GM11168 (cell line): ENCODE data around the gene OSBP2.

Experiments
- in situ Hi-C: fragments of 300-500 bp; cut with MboI; formaldehyde crosslinking; loops from one replicate; pipeline ENCODE4 v1.12.0; 2022; ENCODE audit warnings: low sequenced_read_pairs; ENCODE audit not compliant: unreplicated experiment

Gene OSBP2

DNA sequence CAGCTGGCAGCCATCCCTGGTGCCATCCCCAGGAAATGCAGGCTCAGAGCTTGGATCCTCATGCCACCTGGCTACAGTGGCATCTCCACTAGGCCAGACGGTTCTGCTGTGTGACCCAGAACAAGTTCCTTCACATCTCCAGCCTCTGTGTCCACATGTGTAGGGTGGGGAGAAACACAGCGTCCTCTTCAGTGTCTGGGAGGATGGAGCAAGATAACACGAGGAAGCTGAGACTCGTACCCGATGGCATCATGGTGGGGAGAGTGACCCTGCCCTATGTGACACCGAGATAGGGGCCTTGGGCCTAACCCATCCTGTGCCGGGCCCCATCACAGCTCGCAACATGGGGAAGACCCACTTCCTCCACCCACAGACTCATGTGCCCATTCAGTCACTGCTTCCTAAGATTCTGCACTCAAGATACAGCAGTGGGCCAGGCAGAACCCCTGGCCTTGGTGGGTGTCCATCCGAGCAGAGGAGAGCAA, 195.4 kb downstream of the OSBP2 start:
- in situ Hi-C loops: no loop called here

DNA sequence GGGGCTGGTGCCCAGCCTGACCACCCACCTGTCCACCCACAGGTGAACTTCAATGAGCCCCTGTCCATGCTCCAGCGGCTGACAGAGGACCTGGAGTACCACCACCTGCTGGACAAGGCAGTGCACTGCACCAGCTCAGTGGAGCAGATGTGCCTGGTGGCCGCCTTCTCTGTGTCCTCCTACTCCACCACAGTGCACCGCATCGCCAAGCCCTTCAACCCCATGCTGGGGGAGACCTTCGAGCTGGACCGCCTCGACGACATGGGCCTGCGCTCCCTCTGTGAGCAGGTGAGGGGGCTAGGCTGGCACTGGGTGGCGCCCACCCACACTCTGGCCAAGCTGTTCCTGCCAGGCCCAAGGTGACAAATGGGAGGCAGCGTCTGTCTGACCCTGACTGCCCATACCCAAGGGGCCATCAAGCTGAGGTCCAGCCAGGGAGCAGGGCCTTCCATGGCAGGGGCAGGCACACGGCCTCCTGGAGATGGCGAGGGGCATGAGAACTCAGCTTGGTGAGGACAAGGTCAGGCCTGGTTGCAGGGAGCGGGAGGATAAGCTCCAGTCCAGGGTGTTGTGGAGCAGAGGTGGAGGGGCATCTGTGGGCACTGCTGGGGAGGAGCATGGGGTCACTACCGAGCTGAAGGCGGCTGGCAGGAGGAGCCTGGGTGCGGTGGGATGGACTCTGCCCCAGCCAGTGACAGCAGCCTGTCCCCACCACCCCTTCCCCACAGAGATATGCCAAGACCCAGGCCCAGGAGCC, 196.2 kb downstream of the OSBP2 start:
- in situ Hi-C loops: no loop called here

DNA sequence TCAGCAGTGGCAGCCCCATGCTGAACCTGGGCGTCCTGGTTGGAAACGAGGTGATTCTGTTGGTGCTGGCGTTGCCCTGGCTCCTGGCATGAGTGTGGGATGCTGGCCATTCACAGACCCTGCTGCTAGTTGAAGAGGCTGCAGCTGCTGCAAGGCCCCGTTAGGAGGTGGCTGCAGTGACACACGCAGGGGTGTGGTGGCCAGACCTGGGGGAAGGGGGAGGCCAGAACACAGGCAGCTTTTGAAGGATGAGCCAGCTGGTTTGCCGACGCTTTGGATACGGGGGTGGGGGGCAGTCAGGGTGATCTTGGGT, 196.7 kb downstream of the OSBP2 start:
- in situ Hi-C loops: no loop called here

DNA sequence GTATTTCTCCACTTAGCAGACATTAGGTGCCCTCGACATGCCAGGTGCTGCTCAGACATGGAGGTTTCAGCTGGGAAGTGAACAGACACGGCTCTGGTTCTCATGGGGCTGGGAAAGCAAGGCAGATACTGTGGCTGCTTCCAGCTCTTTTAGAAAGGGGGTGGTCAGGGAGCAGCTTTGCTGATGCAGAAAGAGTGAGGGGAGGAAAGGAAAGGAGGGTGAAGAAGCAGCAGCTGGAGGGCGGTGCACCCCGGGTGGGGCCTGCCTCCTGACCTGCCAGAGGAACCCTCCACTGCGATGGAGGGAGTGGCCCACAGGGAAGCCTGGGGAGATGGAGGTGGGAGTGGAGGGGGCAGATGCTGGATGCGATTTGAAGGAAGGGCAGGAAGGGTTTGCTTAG, 197.1 kb downstream of the OSBP2 start:
- in situ Hi-C loops: no loop called here

DNA sequence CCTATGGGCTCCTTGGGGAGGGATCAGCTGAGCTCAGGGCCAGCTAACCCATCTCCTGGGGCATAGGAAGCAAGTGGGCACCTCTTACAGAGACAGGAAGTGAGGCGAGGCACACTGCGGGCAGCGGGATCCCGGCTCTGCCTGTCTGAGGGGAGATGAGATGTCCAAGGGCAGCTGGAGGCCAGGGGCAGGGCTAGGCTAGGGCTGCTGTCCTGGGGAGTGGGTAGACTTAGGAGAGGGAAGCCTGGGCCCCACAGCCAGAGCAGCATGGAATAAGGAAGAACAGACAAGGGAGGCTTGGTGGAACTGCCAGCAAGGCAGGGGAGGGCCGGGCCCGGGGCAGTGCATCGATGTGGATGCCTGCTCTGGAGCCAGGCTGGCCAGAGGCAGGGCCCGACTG, 197.6 kb downstream of the OSBP2 start:
- in situ Hi-C loops: no loop called here

DNA sequence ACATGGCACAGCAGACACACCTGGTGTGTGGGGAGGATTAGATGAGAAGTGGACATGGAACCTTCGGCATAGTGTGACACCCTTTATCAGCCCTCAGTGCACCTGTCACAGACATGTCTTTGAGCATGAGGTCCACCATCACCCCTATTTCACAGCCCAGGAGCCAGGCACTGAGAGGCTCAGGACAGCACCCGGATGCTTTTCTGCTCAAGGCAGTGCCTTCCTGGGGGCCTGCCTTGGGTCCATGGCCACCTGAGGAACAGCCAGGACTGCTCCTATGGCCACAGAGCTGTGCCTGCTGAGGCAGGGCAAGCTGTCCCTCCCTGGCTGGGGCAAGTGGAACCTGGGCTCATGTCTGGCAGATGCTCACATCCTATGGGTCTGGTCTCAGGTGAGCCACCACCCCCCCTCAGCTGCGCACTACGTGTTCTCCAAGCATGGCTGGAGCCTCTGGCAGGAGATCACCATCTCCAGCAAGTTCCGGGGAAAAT, 198.1 kb downstream of the OSBP2 start:
- in situ Hi-C loops: no loop called here

DNA sequence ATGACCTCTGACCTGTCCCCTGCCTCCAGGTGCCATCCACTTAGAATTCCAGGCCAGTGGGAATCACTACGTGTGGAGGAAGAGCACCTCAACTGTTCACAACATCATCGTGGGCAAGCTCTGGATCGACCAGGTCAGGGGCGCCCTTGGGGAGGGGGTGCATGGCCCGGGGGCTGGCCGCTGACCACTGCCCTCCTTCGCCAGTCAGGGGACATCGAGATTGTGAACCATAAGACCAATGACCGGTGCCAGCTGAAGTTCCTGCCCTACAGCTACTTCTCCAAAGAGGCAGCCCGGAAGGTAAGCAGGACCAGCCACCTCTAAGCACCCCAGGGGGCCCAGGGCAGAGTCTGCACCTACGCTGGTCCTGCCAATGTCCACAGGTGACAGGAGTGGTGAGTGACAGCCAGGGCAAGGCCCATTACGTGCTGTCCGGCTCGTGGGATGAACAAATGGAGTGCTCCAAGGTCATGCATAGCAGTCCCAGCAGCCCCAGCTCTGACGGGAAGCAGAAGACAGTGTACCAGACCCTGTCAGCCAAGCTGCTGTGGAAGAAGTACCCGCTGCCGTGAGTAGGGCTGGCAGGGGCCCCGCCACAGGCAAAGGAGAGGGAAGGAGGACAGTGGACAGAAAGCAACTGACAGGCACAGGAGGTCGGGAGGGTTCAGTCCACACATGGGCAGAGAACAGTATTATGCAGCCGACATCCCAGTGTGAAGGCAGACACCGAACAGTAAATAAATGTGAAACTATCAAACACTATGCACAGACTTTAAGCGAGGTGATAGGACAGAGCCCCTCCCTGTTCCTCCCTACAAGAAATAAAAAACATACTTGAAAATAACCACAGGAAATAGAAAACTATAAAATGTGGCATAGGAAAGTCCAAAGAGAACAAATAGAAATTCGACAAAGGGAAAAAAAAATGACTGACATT, 199.0 kb downstream of the OSBP2 start:
- in situ Hi-C loops: no loop called here

DNA sequence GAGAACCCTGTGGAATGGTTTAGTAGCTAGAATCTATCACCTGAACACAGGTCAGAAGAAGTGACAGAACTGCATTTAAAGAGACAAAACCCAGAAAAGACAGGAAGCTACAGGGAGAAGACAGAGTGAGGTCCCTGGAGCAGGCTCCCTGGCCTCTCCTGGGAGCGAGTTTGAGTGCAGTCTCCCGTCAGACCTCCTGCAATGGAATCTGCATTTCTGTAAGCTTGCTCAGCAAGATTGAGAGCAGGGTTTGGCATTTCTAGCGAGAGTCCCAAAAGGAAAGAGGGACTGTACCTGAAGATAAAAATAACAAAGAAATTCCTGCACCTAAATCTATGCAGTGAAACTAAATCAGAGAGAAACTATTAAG, 199.7 kb downstream of the OSBP2 start:
- in situ Hi-C loops: no loop called here

DNA sequence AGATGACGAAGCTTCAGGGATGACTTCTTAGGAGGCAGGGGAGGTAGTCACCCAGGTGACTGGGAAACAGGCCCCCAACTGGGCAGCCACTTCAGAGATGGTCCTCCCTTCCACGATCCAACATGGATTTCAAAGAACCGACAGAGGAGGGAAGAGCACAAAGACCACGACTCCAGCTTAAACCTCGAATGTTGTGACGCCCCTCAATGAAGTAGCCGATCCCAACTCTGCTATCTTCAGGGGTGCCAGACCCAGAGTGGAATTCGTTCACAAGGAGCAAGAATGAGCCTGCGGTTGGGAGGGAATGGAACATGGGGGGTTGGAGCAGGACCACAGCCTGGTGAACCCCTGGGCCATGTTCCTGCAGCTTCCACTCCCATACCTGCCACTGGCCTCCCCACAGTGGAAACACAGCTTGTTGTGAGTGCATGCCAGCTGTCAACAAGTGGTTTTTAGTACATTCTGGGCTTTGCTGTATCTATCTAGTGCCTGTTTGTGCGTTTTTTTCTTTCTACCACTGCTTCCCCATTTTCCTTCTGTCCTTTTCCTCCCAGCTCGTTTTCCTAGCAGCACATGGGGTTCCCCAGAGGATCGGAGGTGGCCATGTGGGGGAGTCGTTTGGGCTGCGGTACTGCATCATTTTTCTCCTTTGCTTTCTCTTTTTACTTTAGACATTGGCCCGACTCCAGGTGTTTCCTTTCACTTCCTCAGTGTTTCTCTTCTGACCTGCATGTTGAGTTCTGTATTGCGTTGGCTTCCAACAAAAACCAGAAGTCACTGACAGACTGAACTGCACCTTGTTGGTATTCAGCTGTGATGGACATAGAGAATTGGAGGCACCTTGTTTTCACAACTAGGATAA, 208.1 kb downstream of the OSBP2 start:
- in situ Hi-C loops: loop anchor here (10.0 to 25.0 kb wide), 2 partner anchors 138 to 265 kb away; partner anchors contain the start of gene SLC35E4

DNA sequence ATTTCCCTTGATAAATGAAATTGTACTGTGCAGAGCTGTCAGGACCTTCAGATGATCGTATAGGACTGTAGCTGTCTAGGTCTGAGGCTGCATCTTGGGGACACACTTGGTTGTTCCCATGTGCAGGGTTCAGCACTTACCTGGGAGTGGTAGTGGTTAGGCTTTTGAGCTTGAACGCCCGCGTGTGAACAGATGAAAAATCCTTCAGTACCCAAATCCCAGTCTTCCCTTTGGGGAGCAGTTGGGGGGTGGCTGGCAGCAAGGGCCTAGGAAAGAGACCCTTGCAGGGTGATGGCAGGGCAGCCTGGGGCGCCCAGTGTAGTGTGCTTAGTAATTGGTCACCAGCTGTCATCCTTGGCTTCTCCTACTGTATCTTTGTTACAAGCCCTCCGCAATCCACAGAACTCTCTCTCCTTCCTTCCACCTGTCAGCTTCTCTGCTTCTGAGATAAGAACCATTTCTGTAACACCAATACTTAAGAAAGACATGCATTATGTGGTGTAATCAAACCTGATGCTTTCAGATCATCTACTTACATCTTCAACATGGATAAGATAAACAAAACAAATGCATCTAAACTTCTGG, 209.3 kb downstream of the OSBP2 start:
- in situ Hi-C loops: loop anchor here (10.0 to 25.0 kb wide), 2 partner anchors 139 to 267 kb away; partner anchors contain the start of gene SLC35E4

DNA sequence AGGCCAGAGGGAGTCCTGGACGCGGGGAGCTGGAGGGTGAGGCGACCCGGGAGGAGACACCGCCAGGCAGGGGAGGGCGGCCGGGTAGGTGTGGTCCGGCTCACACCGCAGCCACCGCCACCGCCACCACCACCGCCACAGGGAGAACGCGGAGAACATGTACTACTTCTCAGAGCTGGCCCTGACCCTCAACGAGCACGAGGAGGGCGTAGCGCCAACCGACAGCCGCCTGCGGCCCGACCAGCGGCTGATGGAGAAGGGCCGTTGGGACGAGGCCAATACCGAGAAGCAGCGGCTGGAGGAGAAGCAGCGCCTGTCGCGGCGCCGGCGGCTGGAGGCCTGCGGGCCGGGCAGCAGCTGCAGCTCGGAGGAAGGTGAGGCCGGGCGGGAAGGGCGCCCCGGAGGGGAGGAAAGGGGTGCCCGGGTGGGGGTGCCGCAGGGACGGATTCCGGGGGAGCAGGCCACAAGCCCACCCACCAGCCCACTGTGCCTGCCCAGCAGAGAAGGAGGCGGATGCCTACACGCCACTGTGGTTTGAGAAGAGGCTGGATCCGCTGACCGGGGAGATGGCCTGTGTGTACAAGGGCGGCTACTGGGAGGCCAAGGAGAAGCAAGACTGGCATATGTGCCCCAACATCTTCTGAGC, 211.1 kb downstream of the OSBP2 start:
- in situ Hi-C loops: loop anchor here (10.0 to 25.0 kb wide), 2 partner anchors 141 to 269 kb away; partner anchors contain the start of gene SLC35E4

DNA sequence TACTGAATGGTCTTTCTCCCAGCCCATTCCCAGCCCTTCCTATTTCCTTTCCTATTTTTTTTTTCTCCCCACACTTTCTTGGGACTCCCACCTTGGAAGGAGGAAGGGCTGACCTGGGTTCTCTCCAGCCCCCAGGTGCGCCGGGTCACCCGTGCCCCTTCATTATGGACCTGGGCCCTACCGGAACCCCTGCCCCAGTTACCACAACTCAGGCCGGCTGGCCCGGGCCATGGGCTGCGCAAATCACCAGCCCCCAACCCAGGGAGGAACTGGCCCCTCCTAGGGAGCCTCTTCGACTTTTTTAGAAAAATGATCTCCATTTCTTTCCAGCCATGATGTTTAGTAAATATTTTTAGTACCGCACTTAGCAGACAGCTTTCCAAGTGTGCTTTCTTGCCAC, 211.7 kb downstream of the OSBP2 start:
- in situ Hi-C loops: loop anchor here (10.0 to 25.0 kb wide), 2 partner anchors 142 to 269 kb away; partner anchors contain the start of gene SLC35E4

DNA sequence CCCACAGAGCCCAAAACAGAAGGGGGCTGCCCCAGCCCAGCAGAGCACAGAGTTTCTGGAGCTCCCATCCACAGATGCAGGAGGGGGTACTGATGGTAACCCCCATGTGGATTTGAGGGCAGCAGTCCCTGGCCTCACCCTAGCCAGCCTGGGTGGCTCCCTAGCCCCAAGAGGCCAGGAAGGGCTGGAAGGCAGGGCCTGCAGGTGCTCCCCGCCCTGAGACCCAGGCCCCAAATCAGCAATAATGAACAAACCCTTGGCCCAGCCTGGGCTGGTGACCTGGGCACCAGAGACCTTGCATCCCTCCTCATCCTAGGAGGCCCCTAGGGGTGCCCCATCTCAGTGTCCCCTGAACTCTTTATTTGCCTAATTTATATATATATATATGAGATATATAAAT, 212.3 kb downstream of the OSBP2 start:
- in situ Hi-C loops: loop anchor here (10.0 to 25.0 kb wide), 2 partner anchors 142 to 270 kb away; partner anchors contain the start of gene SLC35E4

DNA sequence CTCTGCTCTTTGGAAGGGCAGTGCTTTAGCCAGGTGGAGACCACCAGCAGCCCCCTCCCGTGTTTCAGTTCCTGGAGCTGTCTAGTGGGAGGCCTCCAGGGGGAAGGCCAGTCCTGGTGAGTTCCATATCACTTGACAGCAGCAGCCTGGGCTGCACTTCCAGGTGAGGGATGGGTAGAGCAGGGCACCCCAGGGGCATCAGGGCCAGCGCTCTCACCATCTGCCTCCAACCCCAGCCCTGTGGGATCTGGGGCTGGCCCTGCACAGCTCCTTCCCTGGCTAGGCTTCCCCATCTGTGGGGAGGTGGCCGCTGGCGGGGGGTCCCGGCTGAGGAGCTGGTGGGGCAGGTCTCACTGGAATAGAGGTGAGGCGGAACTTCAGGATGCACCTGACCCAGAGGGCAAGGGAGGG, 213.4 kb downstream of the OSBP2 start:
- in situ Hi-C loops: loop anchor here (10.0 to 25.0 kb wide), 2 partner anchors 143 to 271 kb away; partner anchors contain the start of gene SLC35E4

DNA sequence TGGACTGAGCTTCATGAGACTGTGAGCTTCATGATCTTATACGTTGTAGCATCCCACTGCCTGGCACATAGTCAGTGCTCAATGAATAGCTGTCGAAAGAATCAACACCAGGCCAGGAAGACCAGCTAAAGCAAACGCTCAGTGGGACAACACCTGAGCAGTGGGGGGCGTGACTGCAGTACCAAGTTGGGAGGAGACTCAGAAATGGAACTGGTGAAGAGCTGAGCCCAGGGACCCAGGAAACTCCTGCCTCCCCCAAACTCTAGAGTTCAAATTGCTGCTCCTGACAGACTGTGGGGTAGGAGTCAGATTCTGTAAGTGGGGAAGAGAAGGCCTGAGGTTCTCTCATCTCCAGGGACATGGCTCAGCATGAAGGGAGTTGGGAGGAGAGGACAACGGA, 214.6 kb downstream of the OSBP2 start:
- in situ Hi-C loops: loop anchor here (10.0 to 25.0 kb wide), 2 partner anchors 145 to 272 kb away; partner anchors contain the start of gene SLC35E4

DNA sequence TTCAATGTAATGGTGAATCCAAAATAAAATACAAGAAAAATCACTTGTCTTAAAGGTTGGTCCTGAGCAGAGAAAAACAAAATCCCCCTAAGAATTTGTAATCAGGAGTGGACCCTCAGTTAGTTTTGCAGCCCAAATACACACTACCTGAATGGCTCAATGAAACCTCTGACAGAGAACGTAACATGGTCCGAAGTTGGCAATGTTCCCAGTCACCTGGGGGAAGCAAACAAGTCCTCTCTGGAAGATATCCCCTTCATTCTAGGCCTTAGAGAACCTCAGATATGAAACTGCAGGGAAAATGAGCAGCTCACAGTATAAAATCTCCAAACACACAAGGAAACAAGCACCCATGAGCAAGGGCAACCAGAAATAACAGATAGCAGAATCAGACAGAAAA, 215.7 kb downstream of the OSBP2 start:
- in situ Hi-C loops: loop anchor here (25.0 kb wide), 1 partner anchor 273 kb away; the partner anchor contains the start of gene SLC35E4

DNA sequence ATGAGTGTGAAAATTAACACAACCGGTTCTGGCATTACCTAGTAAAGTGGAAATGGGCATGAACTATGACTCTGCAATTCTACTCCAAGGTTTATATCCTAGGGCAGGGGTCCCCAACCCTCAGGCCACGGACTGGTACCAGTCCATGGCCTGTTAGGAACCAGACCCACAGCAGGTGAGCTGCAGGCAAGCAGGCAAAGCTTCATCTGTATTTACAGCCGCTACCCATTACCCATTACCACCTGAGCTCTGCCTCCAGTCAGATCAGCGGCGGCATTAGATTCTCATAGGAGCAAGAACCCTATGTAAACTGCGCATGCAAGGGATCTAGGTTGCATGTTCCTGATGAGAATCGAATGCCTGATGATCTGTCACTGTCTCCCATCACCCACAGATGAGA, 224.1 kb downstream of the OSBP2 start:
- in situ Hi-C loops: loop anchor here (25.0 kb wide), 1 partner anchor 281 kb away; the partner anchor contains the start of gene SLC35E4

DNA sequence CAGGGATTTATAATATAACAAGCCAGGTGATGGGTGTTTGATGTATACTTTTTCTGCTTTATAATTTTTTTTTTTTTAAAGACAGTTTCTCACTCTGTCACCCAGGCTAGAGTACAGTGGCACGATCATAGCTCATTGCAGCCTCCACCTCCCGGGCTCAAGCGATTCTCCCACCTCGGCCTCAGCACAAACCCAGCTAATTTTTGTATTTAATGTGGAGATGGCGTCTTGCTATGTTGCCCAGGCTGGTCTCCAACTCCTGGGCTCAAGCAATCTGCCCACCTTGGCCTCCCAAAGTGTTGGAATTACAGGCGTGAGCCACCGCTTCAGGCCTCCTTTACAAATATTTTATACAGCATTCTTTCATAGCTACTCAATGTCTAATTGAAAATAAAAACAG, 225.3 kb downstream of the OSBP2 start:
- in situ Hi-C loops: loop anchor here (25.0 kb wide), 1 partner anchor 283 kb away; the partner anchor contains the start of gene SLC35E4

DNA sequence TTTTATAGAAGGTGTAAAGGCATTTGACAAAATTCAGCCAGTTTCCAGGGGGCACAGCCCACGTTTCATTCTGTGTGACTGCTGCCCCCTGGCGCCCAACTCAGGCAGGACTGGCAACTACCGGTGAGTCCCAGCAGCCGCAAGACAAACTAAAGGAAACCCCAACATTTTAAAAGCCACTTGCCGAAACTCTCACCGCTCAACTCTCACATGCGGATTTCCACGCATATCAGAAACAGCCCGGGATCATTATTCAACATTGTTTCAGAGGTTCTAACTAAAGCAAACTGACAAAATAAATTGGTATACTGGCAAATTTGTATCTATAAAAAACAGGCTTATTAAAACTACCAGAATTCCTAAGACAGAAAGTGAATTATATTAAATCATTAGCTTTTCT, 225.7 kb downstream of the OSBP2 start:
- in situ Hi-C loops: loop anchor here (25.0 kb wide), 1 partner anchor 283 kb away; the partner anchor contains the start of gene SLC35E4
